ENCODE results near the gene MIEF1.

DNA sequence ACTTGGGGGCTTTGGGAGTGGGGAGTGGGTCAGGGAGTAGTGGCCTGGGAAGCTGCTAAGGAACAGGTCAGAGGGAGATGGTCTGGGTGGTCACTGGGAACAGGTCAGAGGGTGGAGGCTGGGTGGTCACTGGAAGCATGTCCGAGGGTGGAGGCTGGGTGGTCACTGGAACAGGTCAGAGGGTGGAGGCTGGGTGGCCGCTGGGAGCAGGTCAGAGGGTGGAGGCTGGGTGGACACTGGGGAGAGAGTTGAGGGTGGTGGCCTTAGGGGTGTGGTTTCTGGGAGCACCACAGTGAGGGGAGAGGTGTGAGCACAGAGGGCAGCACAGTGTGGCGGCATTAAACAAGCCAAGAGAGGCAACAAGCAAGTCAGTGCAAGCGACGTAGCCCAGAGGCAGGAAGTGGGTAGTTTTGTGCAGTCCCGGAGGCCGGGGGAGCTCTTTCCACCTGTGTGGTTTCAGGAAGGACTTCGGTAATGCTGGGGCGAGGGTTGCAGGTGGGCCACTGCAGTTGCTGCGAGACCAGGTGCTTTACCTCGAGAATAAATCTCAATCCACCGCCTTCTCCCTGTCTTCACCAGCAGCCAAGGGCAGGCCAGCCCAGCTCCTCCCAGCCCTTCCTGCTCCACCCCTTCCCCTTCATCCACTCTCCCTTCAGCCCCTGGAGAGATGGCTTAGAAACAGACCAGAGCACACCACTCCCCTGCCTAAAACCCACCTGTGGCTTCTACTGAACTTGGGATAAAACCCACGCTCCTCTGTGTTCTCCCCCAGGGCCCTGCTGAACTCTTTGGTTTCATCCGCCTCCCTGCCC is 65.3 kb downstream of the MIEF1 start:
- TF ChIP-seq EZH2phosphoT487 (IDR thresholded peaks at IDR 0.05; ENCODE audit: insufficient read depth, low read depth) (no peak), EZH2 (IDR thresholded peaks at IDR 0.05; ENCODE audit: insufficient read depth, poor library complexity, severe bottlenecking) (no peak)

All from GM23248 (cell line).